ENCODE measurements around the gene NOVA2. TPM values are rescaled to one million over a fixed set of nuclear protein-coding genes. Genes with fewer than 3 reads are reported as not detected.

Gene NOVA2
- total and polyA plus RNA-seq, 2 of the 8 experiments (the other 6 are each of a cell fraction or from before 2014, with no cell fraction given) = 3.2 to 24.6 TPM

DNA sequence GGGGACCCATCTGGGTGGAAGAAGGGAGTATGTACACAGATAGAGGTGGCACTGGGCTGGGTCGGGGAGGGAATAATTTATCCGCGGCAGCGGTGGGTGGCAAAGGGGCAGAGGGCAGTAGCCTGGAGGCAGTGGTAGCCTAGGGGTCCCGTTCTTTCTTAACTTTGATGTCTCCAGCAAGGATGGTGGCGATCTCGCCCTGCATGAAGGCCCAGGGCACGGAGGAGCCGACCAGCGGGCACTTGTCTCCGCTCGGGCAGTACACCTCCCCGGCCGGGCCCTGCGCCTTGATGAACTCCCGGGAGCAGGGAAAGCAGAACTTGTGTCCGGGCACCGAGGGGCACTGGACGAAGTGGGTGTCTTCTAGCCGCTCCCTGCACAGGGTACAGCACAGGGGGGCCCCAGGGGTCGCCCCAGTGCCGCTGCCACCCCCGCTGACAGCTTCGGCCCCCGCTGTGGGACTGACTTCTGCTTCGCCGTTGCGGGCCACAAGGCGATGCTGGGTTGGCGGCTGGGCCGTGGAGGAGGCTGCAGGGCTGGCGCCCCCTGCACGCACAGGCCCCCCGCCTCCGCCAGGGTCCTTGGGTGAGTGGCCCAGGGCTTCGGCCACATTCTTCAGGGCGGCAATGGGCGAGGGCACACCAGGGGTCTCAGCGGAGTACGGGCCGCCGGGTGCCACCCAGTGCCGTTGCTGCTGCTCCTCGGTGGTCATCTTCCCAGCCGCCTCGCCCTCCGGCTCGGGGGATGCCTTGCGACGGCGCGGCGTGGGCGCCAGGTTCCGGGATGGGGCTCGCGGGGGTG lies 89.6 kb downstream of the NOVA2 start:
- H3K9me3 ChIP-seq (ENCODE audit: insufficient read depth in 2 of 2, low read depth in 1 of 2, low read length in 1 of 2) = no peaks in the 10 kb centered on the region
- TF ChIP-seq SRF (IDR thresholded peaks at IDR 0.05; ENCODE audit: low read depth, low read length) (no peak), YY1 (IDR thresholded peaks at IDR 0.05; ENCODE audit: low read depth, low read length) (no peak), RNF2 (IDR thresholded peaks at IDR 0.05; ENCODE audit: borderline replicate concordance, low read depth, low read length, missing control alignments, poor library complexity, severe bottlenecking) (no peak), MAFK (IDR thresholded peaks at IDR 0.05; ENCODE audit: low read depth, low read length) (no peak), SIRT6 (IDR thresholded peaks at IDR 0.05; ENCODE audit: low read length) (no peak), HDAC6 (IDR thresholded peaks at IDR 0.05; ENCODE audit: low read depth, low read length) (no peak), POLR2AphosphoS5 (IDR thresholded peaks at IDR 0.05; ENCODE audit: low read depth, low read length) (no peak), HDAC2 (IDR thresholded peaks at IDR 0.05; ENCODE audit: borderline replicate concordance in 1 of 2, low read depth in 2 of 2, low read length in 2 of 2) (no peak), CHD1 (IDR thresholded peaks at IDR 0.05; ENCODE audit: low read depth, low read length) (no peak), POU5F1 (IDR thresholded peaks at IDR 0.05; ENCODE audit: low read depth, low read length) (no peak)

More for the DNA sequence above, 89.6 kb downstream of the NOVA2 start:
- ChIA-PET CTCF (ENCODE audit: partially characterized antibody) (interaction anchor here (0.6 to 10.7 kb wide), 10 partner anchors 9 to 194 kb away, joined by 3 to 208 read pairs (median 4); partner anchors contain the start of genes FOXA3, MYPOP and SYMPK), POLR2A (ENCODE audit: partially characterized antibody) (interaction anchor here (1.0 to 9.8 kb wide), 3 partner anchors 16 to 91 kb away, joined by 4 to 277 read pairs (median 9); partner anchors contain the start of genes DMWD, FOXA3 and SYMPK)
- H2BK5ac ChIP-seq (ENCODE audit: low read depth, low read length) = no peak overlapping the region
- no peak overlapping the region for H3K56ac ChIP-seq (replicated peaks; ENCODE audit: insufficient read length, low read depth, low read length)
- no peaks in the 10 kb centered on the region; a peak in 1 of 4 replicates for H3K79me2 ChIP-seq (ENCODE audit: control insufficient read depth in 1 of 2, insufficient read depth in 2 of 2, low read length in 2 of 2)
- peaks cover 6 to 28% (median 18%) of the 10 kb centered on the region in 4 experiments for H3K4me1 ChIP-seq (replicated peaks in 1 of 4; ENCODE audit: control insufficient read depth in 3 of 4, insufficient read depth in 4 of 4, low read length in 3 of 4)
- H2BK15ac ChIP-seq (ENCODE audit: low read length) = no peak overlapping the region
- H3K79me1 ChIP-seq (ENCODE audit: low read depth, low read length) = 0 out of 2 replicates have a peak, but pooled peaks cover 2% of the 10 kb centered on the region
- 92% methylated on average over 49 of the region's 57 CpGs; no CpG with 5 or more reads in 1 of the 2 experiments for WGBS, 2 experiments (ENCODE audit: extremely low coverage in 1 of 2, insufficient coverage in 1 of 2, insufficient read length in 1 of 2, insufficient replicate concordance in 2 of 2, low coverage in 1 of 2, low lambda C conversion rate in 2 of 2, missing lambda C conversion rate in 1 of 2)
- no peak overlapping the region for H4K91ac ChIP-seq (replicated peaks; ENCODE audit: insufficient read length, low read length)
- no peak overlapping the region for H3K9ac ChIP-seq (replicated peaks in 1 of 4; ENCODE audit: extremely low read depth in 1 of 4, low read depth in 3 of 4, low read length in 3 of 4)
- no peak overlapping the region for H4K5ac ChIP-seq (ENCODE audit: insufficient read length, low read depth, low read length)
- no peak overlapping the region for H3K18ac ChIP-seq (ENCODE audit: extremely low read depth, low read length)
- no peak overlapping the region for H3K27ac ChIP-seq (ENCODE audit: low read depth, low read length)
- H4K20me1 ChIP-seq (replicated peaks in 1 of 2; ENCODE audit: control insufficient read depth in 1 of 2, insufficient read depth in 2 of 2, low read length in 2 of 2) = peaks cover 3 to 12% of the 10 kb centered on the region in 2 experiments
- no peak overlapping the region for H2BK12ac ChIP-seq (ENCODE audit: low read depth, low read length)
- no peak overlapping the region for H2BK120ac ChIP-seq (replicated peaks; ENCODE audit: low read depth, low read length)
- FAIRE-seq (no peak), DNase-seq (ENCODE audit: low read depth in 1 of 2, low spot score in 2 of 2) (no peak)
- peaks cover 11% of the 10 kb centered on the region; the same call in 1 of the 2 replicates for H3K23me2 ChIP-seq (ENCODE audit: low read depth, low read length)
- H3K4me3 ChIP-seq (ENCODE audit: extremely low read depth in 1 of 4, insufficient read depth in 2 of 4, low read depth in 3 of 4, low read length in 4 of 4) = 0 out of 8 replicates have a peak overlapping the region, but pooled peaks of 1 of the 4 experiments have one; percentile 80
- peak overlapping the region; percentile 28; the same call in 1 of the 2 replicates for H4K8ac ChIP-seq (ENCODE audit: extremely low read depth, insufficient read depth, low read length)
- H3K23ac ChIP-seq (ENCODE audit: insufficient read length) = no peak overlapping the region
- no peak overlapping the region for H3K4ac ChIP-seq (replicated peaks; ENCODE audit: insufficient read length, low read depth, low read length)
- peaks cover 0 to 7% (median 0%) of the 10 kb centered on the region in 4 experiments; a peak in 1 of 8 replicates for H3K36me3 ChIP-seq (ENCODE audit: control insufficient read depth in 2 of 4, insufficient read depth in 4 of 4, low read length in 3 of 4)
- H2BK20ac ChIP-seq (ENCODE audit: low read length) = no peak overlapping the region
- no peak overlapping the region for H3K14ac ChIP-seq (ENCODE audit: insufficient read length)
- H3K27me3 ChIP-seq (replicated peaks in 1 of 4; ENCODE audit: control insufficient read depth in 3 of 4, extremely low read depth in 1 of 4, insufficient read depth in 3 of 4, low read length in 3 of 4) = no peaks in the 10 kb centered on the region
- no peak overlapping the region for H2AFZ ChIP-seq (ENCODE audit: low read length)
- peak overlapping the region; percentile 49 to 76; a peak in 2 of 4 replicates for H3K4me2 ChIP-seq (ENCODE audit: insufficient read depth in 1 of 2, low read depth in 2 of 2, low read length in 2 of 2)
- no peak overlapping the region for H2AK5ac ChIP-seq (ENCODE audit: low read depth, low read length)
